ENCODE measurements around the gene SLC48A1. TPM values are rescaled to one million over a fixed set of nuclear protein-coding genes. Genes with fewer than 3 reads are reported as not detected.

The SLC48A1 gene
- total RNA-seq, 1 donor from 2014 or later: 19.8 TPM

GRCh38 chr12:47828976-47829482 lies 56.0 kb downstream of the SLC48A1 start:
- ATAC-seq: peak; percentile 79

GRCh38 chr12:47829584-47829983 lies 56.5 kb downstream of the SLC48A1 start:
- ATAC-seq: no peak

Other genes with a start within 250 kb of the SLC48A1 start
- 18.2 TPM for gene RPAP3, start 67.2 kb upstream of the SLC48A1 start, total RNA-seq
- gene ENDOU, start 47.7 kb upstream of the SLC48A1 start, total RNA-seq: 66.9 TPM
- 16.5 TPM for gene RAPGEF3, start 14.4 kb upstream of the SLC48A1 start, total RNA-seq
- 25.1 TPM for gene HDAC7, start 46.7 kb downstream of the SLC48A1 start, total RNA-seq
- 18.0 TPM for gene VDR, start 131.8 kb downstream of the SLC48A1 start, total RNA-seq
- gene TMEM106C, start 190.4 kb downstream of the SLC48A1 start, total RNA-seq: 45.4 TPM
- gene COL2A1, start 231.2 kb downstream of the SLC48A1 start, total RNA-seq: not detected

All from esophagus mucosa (tissue), 1 donor.